NCI-H2196 (cell line): Measurements from ENCODE around the gene SREBF1.

Experiments
- DNase-seq: peaks from one replicate; lab custom pipeline; 2025; ENCODE audit not compliant: unreplicated experiment; lab: John Stamatoyannopoulos, UW

SREBF1 gene

DNA sequence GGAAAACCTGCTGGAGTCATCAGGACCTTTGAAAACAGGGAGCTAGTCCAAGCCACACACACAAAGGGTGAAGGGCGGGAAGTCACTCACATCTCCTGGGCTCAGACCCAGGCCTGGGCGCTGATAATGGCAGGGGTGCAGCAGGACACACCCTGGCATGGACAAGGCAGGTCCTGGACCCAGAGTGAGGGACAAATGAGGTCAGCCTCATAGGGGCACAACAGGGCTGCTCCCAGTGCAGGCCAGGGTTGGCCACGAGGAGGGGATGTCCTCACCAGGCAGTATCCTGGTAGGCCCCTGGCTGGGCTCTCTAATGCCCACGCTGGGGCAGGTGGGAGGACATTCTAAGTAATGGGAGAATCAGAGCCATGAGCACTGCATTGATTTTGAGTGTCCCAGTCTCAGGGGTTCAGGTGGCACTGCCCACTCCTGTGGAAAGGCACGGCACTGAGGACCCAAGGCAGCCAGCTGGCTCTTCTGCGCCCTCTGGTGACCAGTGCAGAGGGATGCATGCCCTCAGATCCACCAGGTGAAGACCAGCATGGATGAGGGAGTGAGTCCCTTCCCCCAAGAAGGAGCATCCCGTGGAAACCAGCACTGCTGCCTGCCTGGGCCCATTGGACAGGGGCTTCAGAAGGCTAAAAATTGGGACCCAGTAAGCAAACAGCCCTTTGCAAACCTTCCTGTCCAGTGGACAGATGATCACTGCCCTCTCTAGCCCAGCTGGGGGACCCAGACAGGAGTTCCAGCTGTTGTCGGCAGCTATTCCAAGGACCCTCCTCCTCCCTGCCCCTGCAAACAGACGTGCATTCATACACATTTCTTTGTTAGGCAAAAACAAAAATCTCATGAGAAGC, 23.4 kb upstream of the SREBF1 start:
- DNase-seq: peak; percentile 45

- DNase-seq: no peak
Measured at GRCh38 chr17:17857496-17857895, 20.7 kb upstream of the SREBF1 start.

DNA sequence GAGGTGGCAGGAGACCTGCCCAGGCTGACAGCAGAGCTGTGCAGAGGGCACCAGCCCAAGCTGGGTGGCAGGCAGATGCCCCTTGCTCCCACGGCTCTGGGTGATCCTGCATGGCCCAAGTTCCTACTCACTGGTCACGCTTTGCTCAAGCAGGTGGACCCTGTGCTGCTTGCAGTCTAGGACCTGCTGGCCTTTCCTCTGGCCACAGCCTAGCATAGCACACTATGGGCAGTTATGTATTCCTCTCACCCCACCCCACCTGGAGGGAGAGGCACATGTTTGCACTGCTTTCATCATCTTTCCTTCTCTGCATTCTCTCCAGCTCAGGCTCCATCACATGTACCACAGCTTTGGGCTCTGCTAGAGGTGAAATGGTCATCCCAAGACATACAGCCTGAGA, 19.6 kb upstream of the SREBF1 start:
- no peak for DNase-seq

DNA sequence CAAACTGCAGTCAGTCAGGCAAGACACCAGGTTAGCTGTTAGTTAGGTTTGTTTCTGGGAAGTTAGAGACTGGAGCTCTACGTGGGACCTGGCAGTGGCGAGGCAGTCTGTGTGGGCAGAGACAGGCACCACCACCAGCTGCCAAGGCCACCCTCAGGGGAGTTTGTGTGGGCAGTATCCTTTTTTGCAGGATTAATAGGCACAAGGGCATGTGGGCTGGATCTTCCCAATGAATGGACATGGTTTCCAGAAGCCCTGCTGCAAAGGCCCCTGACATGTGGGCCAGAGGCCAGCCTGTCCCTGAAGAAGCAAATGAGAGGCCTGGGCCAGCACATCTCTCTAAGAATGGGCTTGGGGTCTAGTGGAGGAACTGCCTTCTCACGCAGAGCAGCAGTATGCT, 19.2 kb upstream of the SREBF1 start:
- no peak for DNase-seq

DNA sequence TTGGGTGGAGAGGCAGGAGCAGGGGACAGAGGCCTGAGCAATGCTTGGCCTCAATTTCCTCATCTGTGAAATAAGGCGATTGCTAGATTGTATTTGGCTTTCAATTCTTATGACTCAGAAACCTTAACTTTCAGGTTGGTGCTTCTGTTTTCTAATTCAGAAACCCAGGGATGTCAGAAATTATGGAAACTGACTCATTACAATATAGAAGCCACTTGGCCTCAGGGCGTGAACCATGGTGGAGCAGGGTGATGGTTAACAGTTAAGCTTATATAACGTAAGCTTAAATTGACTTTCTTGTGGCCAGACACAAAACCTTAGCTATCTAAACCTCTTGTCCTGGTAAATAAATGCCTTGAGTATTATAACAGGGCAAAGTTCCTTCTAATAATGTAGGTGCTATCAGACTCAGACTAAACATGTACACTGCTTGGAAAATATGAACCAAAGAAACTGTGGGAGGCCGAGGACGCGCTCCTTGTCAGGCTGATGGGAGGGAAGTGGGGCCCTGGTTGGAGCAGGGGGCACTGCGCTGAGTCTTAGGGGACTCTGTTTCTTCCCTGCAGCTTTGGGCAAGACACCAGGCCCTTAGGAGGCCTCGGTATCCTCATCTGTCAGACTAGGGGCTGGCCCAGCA, 17.1 kb upstream of the SREBF1 start:
- DNase-seq: no peak

GRCh38 chr17:17852930-17853329, 16.1 kb upstream of the SREBF1 start:
- DNase-seq: no peak

DNA sequence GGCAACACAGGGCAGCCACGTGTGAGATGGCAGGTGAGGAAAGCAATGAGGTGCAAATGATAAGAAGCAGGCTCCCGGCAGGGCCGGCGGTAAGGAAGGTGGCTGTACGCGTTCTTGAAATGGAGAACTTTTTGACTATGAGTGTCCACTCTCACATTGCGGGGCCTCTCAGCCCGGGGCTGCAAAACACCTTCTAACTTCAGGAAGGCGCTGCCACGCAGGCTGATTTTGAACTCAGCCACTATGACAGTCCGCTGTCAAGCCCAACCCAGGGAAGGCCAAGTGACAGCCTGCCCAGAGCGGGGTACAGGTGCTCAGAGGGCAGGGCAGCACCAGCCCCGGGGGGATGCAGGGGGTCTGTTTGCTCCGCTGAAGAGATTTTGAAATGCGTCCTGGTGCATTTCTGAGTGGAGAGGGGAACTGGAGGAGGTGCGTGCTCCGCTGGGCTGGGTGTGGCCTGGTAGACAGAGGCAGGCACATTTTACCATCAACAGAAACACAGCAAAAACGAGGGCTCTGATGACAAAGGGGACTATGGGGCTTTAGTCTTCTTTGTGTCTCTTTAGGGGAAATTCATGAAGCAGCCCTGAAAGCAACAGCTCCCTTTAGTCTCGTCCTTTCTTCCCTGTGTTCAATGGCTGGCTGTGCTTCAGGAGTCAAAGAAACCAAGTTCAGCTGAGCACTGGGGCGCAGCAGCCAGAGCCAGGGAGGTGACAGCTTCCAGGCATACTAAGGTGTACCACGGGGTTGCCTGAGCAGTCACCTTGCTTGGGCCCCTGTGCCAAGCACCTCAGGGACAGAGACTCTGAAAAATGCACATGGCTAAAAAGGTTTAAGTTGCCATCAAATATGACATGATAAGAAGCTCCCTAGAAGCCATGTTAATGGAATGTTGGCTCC, 14.6 kb upstream of the SREBF1 start:
- DNase-seq: no peak

DNA sequence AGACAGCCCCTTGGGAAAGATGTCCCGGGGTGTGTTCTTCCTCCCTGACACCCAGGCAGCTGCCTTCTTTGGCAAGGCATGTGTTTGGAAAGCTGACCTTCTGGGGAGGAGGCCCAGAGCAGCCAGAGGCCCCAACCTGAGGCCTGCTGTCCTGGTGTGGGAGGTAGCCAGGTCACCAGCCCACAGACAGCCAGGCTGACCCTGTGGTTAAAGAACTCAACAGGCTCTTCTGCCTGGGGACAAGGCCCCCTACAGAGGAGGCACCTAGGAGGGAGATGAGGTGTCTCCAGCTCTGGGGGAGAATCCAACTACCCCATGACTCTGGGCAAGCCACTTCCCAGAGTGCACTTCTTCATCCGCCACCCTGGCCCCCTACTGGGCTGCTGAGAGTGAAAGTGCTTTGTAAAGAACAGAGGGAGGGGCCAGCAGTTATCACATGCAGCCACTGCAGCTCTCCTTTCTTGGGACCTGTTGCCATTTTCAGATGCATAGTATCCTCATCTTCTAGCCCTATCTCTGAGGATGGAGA, 13.1 kb upstream of the SREBF1 start:
- DNase-seq: peak; percentile 38

GRCh38 chr17:17849147-17849820, 12.5 kb upstream of the SREBF1 start:
- peak; percentile 44 for DNase-seq

DNA sequence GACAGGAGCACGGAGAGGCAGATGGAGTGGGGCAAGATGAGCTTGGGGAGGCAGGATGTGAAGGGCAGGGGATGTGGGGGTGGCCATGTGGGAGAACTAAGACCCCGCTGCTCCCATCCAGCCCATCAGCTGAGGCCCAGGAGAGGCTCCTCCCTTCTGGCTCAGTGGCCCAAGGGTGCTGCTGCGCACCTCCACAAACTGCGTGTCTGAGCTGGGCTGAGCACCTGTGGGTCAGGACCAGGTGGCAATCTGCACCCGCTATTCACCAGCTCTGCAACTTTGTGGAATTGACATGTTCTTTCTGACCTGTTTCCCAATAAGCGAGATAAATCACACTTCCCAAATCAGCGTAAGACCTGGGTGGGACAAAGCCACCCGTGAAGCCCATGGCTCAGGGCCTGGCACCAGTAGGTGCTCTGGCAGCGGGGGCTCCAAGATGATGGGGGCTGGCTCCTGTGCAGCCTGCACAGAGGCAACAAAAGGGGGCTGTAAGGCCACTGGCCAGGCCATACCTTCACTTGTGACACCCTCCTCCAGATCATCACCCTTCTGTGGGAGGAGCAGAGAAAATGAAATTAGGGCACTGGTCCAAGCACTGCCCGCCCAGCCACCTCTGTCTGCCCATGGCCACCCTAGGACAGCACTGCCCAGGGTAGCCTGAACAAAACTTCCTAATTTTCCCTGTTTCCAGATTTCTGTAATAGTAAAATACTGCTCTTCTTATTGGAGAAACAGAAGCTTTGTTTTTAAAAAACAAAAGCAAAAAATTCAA, 11.7 kb upstream of the SREBF1 start:
- no peak for DNase-seq

DNA sequence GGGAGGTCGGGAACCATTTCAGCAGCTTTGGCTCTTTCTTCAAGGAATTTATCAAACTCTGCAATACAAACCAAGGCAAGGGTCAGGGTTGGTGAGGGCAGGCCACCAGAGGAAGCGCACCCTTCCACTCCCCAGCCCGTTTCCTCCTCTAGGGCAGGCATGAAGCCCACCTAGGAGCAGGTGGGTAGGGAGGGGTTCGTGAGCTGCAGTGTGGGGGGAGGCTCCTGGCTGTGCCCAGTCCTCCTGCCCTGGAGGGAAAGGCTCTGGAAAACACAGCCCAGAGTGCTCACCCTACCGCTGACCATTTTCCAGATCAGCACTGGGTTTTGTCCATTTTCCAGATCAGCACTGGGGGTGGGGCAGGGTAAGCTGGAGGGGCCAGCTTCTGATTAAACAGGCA, 10.9 kb upstream of the SREBF1 start:
- DNase-seq: no peak

GRCh38 chr17:17847118-17847689, 10.4 kb upstream of the SREBF1 start:
- DNase-seq: no peak

GRCh38 chr17:17846645-17847044, 9.9 kb upstream of the SREBF1 start:
- DNase-seq: no peak

GRCh38 chr17:17846003-17846402, 9.2 kb upstream of the SREBF1 start:
- DNase-seq: no peak

DNA sequence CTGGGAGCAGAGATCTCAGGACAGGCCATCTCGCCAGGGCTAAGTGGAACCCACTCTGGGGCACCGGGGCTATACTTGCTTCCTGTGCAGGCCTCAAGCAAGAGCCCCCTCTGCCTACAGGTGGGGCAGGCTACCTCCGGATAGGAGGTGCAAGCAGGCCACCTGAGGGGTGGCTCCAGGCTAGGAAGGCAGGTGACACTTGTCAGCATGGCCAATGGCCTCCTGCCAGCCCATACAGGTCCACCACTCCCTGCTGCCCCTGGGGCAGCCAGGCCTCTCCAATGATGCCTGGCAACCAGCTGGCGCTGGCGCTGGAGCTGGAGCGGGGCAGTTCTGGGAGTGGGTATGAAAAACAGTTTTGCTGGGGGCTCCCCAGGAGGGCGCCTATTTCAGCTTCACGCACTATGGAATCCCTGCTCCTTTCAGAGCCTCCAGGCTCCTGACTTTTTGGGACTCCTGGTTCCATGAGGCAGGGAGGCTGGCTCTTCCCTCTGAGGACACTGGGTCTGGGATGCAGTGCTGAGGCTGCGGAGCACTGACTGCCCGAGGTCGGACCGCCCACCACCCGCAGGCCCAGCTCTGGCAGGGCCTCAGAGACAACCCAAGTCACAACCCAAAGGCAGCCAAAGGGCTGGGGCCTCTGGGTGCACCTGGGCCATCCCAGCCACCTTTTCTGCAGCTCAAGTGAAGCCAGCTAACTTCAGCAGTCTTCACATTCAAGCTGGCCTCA, 8.4 kb upstream of the SREBF1 start:
- DNase-seq: no peak

DNA sequence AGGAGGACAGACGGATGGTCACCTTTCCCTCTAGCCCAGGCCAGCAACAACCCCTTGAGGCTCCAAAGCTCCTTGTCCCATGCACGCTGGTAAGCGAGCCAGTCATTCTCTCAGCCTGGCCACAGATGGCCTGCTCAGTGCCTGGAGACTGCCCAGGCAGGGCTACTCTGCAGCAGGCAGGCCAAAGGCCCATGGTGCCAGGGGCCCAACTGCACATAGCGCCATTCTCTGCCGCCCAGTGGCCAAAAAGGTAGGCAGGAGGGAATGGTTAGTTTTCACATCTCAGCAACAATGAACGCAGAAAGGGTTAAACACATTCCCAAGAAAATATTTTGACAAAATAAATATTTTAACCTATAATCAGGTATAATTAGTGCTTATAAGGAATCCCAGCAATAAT, 7.7 kb upstream of the SREBF1 start:
- no peak for DNase-seq

DNA sequence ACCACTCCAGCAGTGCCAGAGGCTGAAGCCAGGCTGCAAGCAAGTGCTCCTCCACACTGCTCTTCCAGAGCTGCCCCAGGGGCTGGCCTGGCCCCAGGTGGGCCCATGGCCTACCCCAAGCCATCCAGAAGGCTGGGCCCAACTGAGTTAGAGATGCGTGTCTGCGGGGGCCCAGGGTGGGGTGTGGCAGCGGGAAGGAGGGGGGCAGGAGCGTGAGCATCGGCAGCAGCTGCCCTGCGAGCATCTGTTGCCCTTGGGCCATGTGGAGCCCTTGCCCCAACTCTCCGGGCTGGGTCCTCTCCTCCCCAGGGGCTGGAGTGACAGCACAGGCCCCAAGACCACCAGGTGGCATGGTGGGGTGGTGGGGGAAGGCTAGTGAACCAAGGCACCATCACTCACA, 7.3 kb upstream of the SREBF1 start:
- DNase-seq: no peak

GRCh38 chr17:17843096-17843495, 6.3 kb upstream of the SREBF1 start:
- DNase-seq: no peak
